Ammon's horn (tissue), 1 donor: ENCODE results near the gene OAS2.
A peak's percentile ranks its signal among the peaks of the same experiment; 100 is the strongest.

Experiments used
- DNase-seq: peaks from one replicate; pipeline ENCODE4 v3.0.0-alpha.2; 2016; ENCODE audit warnings: low spot score

The OAS2 gene, protein sequence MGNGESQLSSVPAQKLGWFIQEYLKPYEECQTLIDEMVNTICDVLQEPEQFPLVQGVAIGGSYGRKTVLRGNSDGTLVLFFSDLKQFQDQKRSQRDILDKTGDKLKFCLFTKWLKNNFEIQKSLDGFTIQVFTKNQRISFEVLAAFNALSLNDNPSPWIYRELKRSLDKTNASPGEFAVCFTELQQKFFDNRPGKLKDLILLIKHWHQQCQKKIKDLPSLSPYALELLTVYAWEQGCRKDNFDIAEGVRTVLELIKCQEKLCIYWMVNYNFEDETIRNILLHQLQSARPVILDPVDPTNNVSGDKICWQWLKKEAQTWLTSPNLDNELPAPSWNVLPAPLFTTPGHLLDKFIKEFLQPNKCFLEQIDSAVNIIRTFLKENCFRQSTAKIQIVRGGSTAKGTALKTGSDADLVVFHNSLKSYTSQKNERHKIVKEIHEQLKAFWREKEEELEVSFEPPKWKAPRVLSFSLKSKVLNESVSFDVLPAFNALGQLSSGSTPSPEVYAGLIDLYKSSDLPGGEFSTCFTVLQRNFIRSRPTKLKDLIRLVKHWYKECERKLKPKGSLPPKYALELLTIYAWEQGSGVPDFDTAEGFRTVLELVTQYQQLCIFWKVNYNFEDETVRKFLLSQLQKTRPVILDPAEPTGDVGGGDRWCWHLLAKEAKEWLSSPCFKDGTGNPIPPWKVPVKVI

DNA sequence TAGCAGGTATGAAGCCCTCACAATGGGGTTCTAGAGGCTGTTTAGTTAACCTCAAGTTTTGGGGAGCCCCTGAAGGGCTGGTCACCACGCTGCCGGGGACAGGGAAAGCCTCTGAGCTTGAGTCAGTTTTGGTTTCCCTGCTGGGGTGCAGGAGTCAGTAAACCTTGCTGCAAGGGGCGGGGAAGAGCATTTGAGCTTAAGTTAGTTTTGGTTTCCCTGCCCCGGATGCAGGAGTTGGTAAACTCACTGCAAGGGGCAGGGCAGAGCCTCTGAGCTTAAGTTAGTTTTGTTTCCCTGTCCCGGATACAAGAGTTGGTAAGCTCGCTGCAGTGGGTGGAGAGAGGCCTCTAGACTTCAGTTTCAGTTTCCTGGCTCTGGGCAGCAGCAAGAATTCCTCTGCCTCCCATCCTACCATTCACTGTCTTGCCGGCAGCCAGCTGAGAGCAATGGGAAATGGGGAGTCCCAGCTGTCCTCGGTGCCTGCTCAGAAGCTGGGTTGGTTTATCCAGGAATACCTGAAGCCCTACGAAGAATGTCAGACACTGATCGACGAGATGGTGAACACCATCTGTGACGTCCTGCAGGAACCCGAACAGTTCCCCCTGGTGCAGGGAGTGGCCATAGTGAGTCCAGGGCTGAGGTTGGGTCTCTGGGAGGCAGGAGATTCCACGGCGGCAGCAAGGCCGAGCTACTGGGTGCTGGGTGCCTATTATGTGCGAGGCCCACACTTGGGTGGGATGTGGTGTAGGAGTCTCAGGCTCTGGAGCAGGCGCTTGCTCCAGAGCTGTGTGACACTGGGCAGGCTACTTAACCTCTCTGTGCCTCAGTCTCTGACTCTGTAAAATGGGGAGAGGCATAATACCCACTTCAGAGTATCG, at the start of gene OAS2:
Gene OAS2, plus strand, starts transcription at position 357 of the 878 bp plus-strand sequence. Its CDS starts 90 bp downstream, at position 447.
- DNase-seq: peak; percentile 59

DNA sequence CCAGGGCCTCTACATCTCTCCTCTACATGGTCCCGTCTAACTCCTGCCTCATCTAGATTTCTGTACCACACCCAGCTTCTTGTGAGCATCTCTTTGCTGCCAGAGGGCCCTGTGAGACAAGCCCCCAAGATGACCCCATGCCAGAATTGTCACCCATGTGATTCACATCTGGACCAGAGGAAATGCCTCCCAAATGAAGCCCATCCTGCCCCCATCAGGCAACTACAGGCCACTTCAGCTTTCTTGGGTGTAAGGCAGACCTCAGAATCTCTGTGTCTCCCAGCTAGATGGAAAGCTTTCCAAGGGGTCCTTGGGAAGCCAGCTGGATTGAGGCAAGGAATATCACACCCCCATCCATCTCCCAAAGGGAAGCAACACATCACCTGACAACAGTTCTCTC, 49.3 kb upstream of the OAS2 start:
- DNase-seq: no peak

DNA sequence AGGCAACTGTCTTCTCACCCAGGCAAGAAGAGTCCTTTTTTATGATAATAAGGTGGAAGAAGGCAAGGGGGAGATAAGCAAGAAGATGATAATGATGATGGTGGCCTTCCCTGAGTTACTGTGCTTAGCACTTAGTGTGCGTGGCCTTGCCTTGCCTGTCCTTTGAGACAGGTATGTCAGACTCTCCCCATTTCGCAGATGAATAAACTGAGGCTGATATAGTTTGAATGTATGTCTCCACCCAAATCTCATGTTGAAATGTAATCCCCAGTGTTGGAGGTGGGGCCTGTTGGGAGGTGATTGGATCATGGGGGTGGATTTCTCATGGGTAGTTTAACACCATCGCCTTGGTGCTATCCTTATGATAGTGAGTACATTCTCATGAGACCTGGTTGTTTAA, 48.6 kb upstream of the OAS2 start:
- DNase-seq: no peak

DNA sequence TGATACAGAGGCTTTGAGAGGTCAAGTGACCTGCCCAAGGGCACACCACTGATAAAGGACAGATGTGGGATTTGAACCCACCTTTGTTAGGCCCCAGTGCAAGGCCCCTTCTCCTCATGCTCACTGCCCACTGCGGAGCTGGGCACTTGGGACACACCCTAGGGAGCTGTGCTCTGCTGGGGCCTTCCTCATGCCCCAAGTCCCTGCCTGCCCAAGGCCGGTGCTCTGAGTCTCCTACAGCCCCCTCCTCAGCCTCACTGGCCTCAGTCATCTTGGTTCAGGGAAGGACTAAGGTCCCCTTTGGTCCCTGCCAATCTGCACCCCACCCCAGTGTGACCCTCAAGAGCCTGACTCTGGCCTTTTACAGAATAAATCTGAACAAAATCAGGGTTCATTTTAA, 48.0 kb upstream of the OAS2 start:
- no peak for DNase-seq

DNA sequence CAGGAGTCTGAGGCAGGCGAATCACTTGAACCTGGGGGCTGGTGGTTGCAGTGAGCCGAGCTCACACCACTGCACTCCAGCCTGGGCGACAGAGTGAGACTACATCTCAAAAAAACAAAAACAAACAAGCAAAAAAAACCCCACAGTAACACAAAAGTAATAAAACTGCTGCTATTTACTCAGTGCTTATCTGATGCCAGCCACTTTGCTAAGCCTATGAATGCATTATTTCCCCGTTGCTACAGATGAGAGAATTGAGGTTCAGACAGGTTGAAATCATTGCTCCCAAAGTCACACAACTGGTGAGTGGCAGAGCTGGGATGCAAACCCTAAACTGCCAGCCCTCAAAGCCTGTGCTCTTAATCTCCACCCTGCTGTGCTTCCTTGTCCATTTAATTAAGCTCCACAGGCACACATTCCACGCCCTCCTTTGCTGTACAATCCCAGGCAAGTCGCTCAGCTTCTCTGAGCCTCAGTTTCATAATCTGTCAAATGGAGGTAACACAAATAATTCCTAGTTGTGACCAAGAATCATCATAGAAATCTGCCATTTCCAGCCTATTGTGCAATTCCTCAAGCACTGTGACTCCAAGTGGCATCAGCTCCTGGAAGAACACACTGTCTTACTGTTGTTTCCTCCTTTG, 45.7 kb upstream of the OAS2 start:
- DNase-seq: no peak

DNA sequence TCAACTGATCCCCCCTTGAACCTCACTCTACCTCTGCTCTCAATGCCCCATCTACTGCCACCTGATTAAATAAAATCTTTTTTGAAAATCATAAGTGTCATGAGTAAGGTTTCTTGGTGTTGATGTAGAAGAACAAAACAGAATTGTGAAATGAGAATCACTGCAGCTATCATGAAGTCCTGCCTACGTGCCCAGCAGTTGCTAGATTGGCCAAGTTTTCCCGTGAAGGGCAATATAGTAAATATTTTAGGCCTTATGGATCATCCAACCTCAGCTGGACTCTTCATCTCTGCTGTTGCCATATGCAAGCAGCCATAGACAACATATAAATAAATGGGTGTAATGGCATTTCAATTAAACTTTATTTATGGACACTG, 45.2 kb upstream of the OAS2 start:
- DNase-seq: no peak

DNA sequence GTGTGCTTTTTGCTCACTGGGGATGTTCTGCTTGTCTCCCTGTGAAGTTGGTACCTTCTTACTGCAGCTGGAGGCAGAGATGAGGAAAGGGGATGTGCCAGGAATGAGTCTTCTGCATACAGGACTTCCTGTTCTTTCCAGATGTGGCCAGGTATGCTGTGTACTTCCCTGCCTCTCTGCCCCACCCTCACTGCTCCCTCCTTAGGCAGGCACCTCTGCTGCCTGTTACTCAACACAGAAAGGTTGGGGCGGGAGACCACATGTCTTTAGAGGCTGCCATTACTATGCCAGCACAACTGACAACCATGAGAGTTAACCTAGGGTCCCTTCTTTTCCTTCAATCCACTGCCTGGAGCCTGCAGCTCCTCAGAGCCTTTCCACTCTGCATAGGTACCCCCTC, 42.1 kb upstream of the OAS2 start:
- DNase-seq: no peak

DNA sequence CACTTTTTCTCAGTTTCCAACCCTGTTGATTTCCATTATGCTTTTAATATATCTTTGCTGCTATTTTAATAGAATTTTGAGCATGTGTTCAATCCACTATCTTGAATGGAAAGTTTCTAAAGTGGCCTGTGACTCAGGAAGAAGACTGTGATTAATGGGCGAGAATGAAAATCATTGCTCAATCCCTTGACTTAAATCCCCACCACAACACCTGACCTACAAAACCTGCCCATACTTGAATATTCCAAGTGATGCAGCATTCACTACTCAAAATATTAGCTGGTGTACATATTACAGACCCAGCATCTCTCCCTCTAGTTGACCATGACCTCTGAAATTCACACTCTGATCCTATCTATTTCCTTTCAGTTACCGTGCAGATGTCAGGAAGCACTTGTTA, 41.4 kb upstream of the OAS2 start:
- no peak for DNase-seq

DNA sequence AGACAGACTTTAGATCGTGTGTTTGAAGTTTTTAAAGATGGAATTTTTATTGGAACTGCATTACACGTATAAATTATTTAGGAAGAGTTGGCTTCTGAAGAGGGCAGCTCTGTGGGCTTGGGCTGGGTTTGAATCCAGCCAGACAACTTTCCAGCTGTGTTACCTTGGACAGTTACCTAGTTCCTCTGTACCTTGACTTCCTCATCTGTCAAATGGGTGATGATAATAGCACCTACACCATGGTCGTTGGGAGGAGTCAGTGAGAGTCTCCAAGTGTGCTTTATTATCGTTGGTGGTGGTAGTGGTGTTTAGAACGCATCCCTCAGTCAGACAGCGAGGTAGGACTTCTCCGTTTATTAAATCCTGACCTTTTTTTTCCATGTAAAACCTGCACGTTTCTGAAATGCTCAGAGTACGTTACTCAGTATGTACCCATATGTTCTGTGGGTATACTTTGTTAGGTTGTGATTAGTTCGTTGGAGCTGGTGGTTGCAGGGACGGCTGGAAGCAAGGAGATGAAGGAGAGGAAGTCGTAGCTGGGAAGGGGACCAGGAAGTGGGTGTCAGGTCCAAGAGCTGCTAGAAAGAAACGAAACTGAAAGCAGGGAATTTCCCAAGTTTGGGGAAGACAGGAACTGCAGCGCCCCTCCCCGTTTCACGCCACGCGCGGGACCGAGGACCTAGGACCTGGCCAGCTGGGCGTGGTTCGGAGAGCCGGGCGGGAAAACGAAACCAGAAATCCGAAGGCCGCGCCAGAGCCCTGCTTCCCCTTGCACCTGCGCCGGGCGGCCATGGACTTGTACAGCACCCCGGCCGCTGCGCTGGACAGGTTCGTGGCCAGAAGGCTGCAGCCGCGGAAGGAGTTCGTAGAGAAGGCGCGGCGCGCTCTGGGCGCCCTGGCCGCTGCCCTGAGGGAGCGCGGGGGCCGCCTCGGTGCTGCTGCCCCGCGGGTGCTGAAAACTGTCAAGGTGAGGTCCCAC, 40.3 kb upstream of the OAS2 start, which contains the start of gene OAS3:
Gene OAS3, plus strand, starts transcription at position 734 of the 979 bp plus-strand sequence. Its CDS starts 57 bp downstream, at position 791.
- DNase-seq: peak; percentile 67

DNA sequence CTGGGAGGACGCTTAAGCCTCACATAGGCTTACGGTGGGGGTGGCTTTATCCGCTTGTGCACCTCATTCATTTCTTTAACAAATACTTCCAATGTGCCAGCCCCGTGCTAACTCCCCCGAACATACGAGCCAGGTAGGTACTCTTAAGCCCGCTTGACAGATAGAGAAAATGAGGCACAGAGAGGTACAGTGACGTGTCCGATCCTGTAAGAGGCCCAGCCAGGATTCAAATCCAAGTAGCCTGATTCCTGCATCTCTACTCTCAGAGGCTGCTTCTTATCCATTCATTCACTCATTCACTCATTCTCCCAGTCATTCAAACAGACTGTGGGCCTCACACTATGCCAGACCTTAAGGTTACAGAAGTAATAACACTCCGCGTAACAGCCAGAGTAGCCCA, 39.6 kb upstream of the OAS2 start:
- DNase-seq: no peak

DNA sequence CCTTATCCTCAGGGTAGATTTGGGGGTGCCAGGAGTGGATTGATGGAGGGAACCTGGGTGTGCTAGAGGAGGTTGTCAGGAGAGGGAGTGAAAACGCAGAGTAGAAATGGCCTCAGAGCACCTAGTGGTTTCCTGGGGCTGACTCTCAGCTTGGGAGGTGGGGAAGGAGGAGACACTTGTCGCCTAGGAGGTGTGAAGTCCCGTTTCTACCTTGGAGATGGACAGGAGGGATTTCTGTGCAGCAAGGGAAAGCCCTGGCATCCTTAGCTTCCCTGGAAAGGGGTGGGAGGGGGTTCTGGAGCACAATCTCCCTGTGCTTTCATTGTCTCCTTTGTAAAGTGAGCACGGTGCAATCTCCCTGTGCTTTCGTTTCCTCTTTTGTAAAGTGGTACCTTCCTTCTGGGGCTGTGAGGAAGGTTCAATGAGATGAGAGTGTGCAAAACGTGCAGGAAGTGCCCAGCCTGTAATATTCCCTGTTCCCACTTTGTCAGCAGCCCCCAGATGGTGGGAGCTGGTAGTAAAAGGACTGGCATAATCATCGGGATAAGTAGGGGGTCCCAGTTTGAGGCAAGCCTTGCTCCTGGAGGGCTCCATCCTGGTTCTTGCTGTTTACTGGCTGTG, 38.4 kb upstream of the OAS2 start:
- no peak for DNase-seq

DNA sequence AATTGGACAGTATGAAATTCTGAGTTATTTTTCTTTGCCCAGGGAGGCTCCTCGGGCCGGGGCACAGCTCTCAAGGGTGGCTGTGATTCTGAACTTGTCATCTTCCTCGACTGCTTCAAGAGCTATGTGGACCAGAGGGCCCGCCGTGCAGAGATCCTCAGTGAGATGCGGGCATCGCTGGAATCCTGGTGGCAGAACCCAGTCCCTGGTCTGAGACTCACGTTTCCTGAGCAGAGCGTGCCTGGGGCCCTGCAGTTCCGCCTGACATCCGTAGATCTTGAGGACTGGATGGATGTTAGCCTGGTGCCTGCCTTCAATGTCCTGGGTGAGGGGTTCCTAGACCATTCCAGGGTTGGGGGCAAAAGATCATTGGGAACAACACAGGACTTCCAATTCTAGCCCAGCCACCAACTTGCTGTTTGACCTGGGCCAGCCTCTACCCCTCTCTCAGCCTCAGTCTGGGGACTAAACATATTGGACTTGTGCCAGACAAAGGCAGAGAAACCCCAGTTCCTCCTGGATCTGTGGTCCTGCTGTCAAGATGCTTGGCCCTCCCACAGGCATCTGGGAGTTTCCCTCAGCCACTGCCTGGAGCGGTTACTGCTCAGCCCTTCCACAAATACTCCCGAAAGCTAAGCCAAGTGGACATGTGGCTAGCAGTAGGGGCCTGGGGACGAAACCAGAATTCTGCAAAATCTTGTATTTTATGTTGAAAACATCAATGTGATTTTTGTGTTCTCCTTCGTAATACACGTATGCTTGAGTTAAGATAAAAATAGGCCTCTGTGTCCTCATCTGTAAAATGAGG, 36.6 kb upstream of the OAS2 start:
- no peak for DNase-seq

DNA sequence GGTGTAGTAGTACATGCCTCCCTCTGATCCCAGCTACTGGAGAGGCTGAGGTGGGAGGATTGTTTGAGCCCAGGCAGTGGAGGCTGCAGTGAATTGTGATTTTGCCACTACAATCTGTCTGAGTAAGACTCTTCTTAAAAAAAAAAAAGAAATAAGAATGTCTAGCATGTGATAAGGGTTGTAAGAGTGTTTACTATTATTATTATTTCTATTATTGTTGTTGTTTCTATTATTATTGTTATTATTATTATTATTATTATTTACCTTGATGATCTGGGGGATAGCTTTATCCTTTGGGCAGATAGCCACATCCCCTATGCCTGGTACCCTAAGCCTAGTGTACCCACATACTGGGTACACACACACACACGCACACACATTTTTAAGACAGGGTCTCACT, 35.7 kb upstream of the OAS2 start:
- no peak for DNase-seq

DNA sequence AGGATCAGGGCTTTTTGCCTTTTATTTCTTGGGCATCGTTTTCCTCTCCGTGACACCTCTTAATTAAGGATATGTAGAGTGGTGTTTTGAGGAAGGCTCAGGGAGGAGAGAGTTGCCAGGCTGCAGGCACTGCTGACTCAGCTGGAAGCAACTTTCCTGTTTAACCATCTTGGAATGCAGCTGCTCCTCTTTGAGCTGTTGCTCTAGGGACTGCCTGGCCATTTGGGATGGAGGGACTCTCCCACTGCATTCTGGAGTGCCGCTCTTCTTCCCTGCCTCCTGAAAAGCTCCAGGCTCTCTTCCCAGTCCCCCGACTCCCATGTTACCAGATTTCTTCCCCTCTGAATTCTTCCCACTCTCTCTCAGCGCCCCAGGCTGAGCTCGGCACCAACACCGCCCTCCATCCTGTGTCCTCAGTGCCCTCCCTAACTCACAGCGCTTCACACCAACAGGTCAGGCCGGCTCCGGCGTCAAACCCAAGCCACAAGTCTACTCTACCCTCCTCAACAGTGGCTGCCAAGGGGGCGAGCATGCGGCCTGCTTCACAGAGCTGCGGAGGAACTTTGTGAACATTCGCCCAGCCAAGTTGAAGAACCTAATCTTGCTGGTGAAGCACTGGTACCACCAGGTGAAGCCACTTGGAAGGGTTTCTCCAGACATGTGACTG, 34.2 kb upstream of the OAS2 start:
- no peak for DNase-seq

DNA sequence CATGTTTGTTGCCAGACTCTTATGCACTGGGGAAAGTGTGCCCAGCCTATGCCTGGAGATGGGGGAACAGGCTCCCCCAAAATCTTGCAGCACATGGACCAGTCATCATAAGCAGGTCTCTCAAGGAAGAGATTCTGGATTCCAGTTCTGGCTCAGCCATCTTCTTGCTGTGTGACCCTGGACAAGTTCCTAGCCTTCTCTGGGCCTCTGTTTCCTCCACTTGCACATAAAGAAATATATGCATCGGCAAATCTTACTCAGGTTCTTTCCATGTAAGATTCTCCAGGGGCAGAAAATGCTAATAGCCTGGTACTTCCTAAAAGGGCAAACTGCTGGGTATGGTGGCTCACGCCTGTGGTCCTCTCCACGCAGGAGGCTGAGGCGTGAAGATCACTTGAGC, 32.8 kb upstream of the OAS2 start:
- no peak for DNase-seq

DNA sequence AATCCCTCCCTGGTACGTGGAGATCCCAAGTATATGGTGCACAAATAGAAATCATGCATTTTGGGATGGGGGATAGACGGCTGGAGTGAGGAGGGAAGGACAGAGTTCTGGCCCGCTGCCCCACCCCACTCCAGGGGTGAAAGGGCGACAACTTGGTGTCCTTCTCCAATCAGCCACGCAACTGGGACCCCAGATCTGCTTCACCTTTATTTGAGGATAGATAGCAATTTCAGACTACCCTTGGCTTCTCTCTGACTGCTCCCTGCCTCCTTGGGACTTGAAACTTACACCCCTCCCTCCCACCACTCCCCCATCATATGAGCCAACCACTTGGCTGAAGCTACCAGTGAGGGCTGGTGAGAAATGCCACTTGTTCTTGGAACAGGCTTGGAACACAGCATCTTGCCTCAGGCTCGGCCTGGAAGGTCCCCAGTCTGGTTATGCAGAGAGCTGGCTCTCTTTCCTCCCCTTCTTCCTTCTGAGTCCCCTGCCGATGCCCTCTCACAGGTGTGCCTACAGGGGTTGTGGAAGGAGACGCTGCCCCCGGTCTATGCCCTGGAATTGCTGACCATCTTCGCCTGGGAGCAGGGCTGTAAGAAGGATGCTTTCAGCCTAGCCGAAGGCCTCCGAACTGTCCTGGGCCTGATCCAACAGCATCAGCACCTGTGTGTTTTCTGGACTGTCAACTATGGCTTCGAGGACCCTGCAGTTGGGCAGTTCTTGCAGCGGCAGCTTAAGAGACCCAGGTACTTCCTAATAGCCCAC, 31.9 kb upstream of the OAS2 start:
- no peak for DNase-seq

DNA sequence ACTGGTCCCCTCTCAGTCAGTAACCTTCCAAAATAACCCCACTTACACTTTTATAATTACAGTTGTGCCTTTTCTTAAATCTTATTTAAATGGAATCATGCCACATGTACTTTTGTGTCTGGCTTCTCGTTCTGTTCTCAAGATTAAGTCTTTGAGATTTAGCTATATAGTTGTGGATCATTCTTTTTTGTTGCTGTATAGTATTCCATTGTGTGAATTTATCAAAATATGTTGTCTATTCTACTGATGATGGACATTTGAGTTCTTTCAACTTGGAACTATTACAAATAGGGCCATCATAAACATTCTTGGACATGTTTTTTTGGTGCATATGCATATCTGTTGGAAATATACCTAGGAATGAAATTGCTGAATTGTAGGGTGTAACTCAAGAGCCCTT, 31.0 kb upstream of the OAS2 start:
- DNase-seq: no peak

DNA sequence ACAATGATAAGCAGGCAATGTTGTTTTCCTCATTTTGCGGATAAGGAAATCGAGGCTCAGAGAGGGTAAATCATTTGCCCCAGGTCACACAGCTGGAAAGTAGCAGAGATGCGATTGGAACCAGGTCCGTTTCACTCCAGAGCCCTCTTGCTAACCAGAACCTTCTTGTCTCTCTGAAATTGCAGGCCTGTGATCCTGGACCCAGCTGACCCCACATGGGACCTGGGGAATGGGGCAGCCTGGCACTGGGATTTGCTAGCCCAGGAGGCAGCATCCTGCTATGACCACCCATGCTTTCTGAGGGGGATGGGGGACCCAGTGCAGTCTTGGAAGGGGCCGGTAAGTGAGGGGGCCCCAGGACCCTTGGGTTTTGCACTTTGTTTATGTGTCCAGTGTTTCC, 30.6 kb upstream of the OAS2 start:
- DNase-seq: no peak
